GM19455 (cell line): ENCODE results near the gene TOM1L2.

Source experiments
- ATAC-seq: cut with Tn5 transposase; IDR thresholded peaks from one replicate; pipeline ENCODE4 v1.9.1; 2021; ENCODE audit not compliant: unreplicated experiment

TOM1L2 gene

GRCh38 chr17:17900615-17901520 lies 71.3 kb downstream of the TOM1L2 start:
- ATAC-seq = no peak

GRCh38 chr17:17899486-17899885 lies 72.7 kb downstream of the TOM1L2 start:
- ATAC-seq = no peak

GRCh38 chr17:17898673-17899072 lies 73.5 kb downstream of the TOM1L2 start:
- ATAC-seq = no peak

- ATAC-seq = no peak
These were observed 74.8 kb downstream of the TOM1L2 start for GRCh38 chr17:17897442-17897841.

- ATAC-seq = no peak
These were observed 75.5 kb downstream of the TOM1L2 start for GRCh38 chr17:17896746-17897145.

GRCh38 chr17:17893801-17894644 lies 78.2 kb downstream of the TOM1L2 start:
- no peak for ATAC-seq

- ATAC-seq = no peak
These were observed 79.5 kb downstream of the TOM1L2 start for GRCh38 chr17:17892731-17893130.

GRCh38 chr17:17892009-17892408 lies 80.2 kb downstream of the TOM1L2 start:
- ATAC-seq = no peak

GRCh38 chr17:17890773-17891759 lies 81.1 kb downstream of the TOM1L2 start:
- ATAC-seq = no peak

GRCh38 chr17:17889922-17890321 lies 82.3 kb downstream of the TOM1L2 start:
- no peak for ATAC-seq

- no peak for ATAC-seq
These were observed 83.4 kb downstream of the TOM1L2 start for GRCh38 chr17:17888821-17889220.

GRCh38 chr17:17888371-17888770 lies 83.8 kb downstream of the TOM1L2 start:
- no peak for ATAC-seq

- ATAC-seq = no peak
These were observed 84.4 kb downstream of the TOM1L2 start for GRCh38 chr17:17887752-17888304.

GRCh38 chr17:17886726-17887125 lies 85.5 kb downstream of the TOM1L2 start:
- ATAC-seq = no peak

- ATAC-seq = no peak
These were observed 86.0 kb downstream of the TOM1L2 start for GRCh38 chr17:17886226-17886625.

- no peak for ATAC-seq
These were observed 87.5 kb downstream of the TOM1L2 start for GRCh38 chr17:17884391-17885357.

- ATAC-seq = no peak
These were observed 88.4 kb downstream of the TOM1L2 start for GRCh38 chr17:17883801-17884200.

GRCh38 chr17:17882082-17882581 lies 90.1 kb downstream of the TOM1L2 start:
- ATAC-seq = no peak

GRCh38 chr17:17880577-17881196 lies 91.5 kb downstream of the TOM1L2 start:
- ATAC-seq = no peak
